NCI-H1048 (cell line): ENCODE data around the gene TM4SF5.

Experiments
- DNase-seq: peaks from one replicate; lab custom pipeline; 2025; lab: John Stamatoyannopoulos, UW

TM4SF5 gene, protein sequence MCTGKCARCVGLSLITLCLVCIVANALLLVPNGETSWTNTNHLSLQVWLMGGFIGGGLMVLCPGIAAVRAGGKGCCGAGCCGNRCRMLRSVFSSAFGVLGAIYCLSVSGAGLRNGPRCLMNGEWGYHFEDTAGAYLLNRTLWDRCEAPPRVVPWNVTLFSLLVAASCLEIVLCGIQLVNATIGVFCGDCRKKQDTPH

DNA sequence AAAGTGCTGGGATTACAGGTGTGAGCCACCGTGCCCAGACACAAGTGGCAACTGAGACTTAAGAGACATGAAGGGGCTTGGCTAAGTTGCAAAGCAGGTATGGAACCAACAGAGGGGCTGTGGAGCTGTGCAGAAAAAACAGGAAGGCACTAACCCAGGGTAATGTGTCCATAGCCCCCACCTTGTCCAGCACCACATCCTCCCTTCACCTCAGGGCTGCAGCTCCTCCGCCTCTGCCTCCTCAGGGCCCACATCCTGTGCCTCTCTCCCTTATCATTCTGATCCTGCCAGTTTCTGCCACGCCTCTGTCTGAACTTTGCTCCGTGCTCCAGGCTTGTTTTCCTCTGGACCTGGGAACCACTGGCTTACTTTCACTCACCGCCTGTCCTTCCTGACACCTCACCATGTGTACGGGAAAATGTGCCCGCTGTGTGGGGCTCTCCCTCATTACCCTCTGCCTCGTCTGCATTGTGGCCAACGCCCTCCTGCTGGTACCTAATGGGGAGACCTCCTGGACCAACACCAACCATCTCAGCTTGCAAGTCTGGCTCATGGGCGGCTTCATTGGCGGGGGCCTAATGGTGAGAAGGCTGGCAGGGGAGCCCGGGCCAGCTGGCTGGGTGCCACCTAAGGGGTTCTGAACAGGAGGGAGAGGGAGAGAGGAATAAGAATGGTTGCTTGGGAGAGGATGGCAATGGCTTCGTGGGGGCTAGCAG is at the start of gene TM4SF5:
Gene TM4SF5 (plus strand): TSS at position 368 of the 716 bp plus-strand sequence. CDS start 37 bp downstream, at position 405.
- DNase-seq = no peak

DNA sequence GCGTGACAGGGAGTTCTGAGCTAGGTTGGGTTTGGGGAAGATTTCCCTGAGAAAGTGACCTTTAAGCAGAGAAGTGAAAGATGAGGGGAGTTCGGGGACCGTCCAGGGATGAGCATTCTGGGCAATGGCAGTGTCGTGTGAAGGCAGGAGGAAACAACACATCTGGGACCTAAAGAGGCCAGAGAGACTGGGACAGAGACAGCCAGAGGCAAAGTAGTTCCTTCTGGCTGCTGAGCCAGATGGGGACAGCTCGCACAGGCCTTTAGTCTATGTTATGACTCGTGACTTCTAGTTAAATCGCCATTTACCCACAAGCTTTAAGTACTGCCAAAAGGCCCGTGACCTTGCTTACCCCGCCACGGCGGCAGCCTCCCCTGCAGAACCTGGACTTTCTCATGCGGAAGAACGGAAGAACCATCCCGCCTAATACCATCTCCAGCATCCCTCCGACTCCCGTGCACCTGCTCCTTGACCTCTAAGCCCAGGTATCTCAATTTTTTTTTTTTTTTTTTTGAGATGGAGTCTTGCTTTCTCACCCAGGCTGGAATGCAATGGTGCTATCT is 48.9 kb upstream of the TM4SF5 start:
- no peak for DNase-seq

DNA sequence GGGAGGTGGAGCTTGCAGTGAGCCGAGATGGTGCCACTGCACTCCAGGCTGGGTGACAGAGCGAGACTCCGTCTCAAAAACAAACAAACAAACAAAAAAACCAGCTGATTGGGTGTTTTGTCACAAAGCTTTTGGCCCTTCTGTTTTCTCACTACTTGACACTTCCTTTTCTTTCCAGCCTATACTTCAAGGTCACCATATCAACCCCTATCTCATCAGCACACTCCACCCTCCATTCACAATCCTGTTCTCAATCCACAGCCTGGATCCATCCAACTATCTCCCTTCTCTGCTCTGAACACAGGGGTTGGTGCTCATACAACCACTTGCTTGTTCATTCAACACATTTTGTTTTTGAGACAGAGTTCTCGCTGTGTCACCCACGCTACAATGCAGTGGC is 47.0 kb upstream of the TM4SF5 start:
- no peak for DNase-seq

DNA sequence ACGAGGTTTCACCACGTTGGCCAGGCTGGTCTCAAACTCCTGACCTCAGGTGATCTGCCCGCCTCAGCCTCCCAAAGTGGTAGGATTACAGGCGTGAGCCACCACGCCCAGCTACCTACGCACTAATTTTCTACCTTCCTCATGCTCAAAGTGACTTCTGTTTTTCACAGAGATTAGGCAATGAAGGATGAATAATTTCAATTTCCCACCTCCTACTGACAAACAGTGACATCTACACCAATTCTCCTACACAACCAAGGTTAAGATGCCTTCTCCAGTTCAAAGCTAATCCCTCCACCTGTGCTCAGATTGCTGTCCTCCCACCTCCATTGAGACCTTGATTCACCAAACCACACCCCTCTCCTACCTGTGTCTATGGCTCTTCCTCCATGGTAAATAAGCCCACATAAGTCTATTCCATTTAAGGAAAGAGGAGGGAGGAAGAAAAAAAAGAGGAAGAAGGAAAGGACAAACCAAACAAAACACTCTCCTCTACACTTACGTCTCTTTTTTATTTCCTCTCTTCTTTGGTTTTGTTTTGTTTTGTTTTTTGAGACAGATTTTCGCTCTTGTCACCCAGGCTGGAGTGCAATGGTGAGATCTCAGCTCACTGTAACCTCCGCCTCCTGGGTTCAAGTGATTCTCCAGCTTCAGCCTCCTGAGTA is 45.9 kb upstream of the TM4SF5 start:
- no peak for DNase-seq

DNA sequence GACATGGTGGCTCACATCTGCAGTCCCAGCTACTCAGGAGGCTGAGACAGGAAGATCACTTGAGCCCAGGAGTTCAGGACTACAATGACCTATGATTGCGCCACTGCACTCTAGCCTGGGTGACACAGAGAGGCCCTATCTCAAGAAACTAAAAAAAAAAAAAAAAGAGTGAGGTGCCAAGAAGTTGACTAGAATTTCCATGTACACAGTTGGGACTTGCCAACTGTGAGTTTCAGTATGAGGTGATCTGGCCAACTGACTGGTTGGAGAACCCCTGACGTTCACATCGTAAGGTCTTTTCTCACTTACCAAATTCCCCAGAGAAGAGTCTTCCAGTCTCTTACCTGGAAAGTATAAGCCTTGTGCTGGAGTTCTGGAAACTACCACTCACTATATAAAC is 43.6 kb upstream of the TM4SF5 start:
- DNase-seq = no peak

DNA sequence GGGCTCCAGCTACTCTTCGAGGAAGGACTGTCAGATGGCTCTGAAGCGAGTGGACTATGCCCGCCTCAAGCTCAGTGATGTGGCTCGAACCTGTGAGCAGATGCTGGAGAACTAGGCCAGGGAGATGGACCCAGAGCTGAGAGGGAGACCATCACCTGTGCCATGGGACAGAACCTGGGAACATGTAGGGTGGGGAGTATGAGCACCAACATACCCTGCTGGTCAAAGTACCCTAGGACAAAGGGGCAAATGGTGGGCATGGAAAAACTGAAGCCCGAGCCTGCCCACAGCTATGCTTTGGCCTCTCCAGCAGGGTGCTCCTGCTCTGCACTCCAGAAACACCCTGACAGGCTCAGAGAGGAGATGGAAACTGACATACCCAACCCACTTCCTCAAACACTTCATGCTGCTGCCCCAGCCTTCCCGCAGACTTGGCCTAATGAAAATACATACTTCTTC is 38.6 kb upstream of the TM4SF5 start:
- no peak for DNase-seq

DNA sequence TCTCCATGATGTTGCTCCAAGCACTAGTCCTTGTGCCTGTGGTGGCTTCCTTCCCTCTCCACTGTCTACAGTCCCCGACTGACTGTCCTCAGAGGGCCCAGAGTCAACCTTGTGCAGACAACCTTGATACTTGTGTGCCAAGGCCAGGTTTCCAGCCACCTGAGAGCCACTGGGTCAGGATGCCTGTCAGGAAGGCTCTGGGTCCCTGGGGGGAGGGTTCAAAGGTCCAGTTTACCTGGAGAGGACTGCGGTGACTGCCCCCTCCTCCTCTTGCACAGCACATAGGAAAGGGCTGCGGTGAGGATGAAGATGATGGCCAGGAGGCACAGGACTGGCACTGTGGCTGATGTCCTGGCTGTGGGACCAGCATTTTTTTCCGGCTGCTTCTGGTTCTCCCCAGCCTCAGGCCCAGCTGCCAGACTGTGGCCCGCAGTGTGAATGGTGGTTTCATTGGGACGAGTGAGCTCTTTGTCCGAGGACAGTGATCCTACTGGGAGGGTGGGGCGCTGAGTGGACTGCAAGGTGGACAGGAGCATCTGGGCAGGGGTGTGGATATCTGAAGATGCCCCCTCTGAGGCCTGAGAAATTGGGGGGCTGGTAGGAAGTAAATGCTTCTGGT is 36.7 kb upstream of the TM4SF5 start:
- DNase-seq = no peak

DNA sequence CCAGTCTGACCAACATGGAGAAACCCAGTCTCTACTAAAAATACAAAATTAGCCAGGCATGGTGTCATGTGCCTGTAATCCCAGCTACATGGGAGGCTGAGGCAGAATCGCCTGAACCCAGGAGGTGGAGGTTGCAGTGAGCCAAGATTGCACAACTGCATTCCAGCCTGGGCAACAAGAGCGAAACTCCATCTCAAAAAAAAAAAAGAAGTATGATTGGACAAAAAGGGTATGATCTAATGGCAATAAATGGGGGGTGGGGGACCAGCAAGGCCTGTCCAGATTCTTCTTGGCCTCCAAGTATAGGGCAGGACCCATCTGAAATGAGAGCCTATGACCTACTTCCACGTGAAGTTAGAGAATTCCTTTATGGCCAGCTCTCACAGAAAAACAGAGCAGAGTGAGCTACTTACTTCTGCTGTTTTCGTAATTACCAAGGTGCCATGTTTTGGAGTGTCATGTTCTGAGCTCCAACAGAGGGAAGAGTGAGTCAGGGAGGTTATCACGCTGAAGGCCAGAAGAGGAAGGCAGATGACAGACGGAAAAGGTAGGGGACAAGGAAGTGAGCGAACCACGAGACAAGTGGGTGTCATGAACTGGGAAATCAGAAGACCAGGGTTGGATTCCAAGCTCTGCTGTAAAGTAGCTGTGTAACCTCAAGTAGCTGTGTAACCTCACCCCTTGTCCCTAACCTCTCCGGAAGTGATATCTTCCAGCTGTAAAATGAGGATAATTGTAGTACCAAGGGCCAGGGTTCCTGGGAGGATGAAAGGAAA is 35.6 kb upstream of the TM4SF5 start:
- no peak for DNase-seq

DNA sequence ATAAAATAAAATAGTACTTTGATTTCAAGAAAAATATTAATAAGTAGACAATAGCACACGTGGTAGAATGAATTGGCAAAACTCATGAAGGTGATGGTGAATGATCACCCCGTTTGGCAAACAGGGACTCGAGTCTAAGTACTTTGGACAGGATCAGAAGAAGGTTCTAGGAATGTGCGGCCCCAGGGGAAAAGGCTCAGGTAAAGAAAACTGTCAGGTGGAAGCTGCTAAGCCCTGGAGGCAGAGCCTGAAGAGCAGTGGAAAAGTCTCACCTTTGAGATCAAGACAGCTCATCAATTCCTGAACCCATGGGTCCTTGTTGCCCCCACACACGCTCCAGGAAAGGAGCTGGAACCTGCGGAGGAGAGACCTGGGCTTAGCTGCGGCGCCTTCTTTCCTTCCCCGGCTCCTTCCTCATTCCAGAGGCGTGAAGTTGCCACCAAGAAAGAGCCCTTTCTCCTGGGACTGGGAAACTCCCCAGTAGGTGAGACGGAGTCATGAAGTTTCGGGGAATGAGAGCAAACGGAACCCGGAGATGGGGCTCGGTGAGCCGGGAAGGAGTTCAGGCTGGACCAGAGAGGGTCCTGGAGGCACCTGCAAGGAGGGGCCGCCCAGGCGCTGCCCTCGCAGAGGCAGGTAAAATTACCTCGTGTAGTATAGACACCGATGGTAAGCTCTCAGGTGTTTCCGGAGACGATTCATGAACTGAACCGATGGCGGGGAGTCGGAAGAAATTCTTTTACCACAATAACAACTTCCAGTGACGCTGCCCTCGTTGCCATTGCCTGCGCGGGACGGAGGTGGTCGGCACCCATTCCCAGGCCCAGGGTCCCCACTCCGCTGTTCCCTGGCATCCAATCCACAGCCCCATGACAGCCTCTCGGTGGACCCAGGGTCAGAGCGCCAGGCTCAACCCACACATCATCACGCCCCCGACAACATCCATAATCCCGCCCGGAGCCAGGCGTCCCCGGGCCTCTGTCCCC is 33.3 kb upstream of the TM4SF5 start:
- DNase-seq = no peak

DNA sequence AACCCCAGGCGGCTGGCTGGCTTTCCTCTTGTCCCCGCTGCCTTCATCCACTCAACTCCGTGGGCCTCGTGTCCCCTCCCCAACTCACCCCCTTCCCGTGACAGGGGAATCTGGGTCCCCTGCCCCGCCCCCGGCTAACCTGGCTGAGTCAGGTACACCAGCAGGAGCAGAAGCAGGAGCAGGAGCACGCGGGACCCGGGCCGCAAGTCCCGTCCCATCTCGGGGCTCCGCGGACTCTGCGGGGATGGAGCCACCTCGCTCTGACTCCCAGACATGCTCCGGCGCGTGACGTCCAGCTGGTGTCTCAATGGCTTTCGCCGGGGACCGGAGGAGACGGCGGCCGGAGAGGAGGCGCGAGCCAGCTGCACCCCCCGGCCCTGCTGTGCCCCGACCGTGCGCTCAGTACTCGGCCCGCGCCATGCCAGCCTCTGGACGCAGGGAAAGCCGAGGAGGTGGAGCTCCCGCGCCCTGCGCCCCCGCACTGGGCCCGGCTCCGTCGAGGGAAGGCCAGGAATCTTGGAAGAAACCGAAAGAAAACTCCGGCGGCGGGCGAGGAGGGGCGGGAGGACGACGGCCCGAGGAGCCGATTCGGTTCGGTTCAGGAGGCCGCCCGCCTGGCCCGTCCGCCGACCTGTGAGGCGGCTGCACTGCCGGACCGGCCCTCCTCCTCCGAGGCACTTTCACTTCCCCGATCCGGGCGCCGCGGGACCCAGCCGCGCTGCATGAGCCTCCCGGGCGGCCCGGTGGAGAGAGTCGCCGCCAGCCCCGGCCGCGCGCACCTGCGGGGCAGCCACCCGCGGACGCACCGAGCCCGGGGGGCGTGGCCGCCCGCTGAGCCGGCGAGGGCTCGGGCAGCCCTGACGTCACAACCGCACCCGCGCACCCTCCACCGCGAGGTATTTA is 32.3 kb upstream of the TM4SF5 start, which contains the start of the genes CXCL16 and ZMYND15:
Gene CXCL16 (minus strand): TSS at position 807 of the 903 bp plus-strand sequence. CDS start 589 bp downstream, at position 218.
Gene ZMYND15 (plus strand): TSS at position 712 of the 903 bp plus-strand sequence. CDS start 716 bp downstream, outside the sequence.
- DNase-seq = no peak

DNA sequence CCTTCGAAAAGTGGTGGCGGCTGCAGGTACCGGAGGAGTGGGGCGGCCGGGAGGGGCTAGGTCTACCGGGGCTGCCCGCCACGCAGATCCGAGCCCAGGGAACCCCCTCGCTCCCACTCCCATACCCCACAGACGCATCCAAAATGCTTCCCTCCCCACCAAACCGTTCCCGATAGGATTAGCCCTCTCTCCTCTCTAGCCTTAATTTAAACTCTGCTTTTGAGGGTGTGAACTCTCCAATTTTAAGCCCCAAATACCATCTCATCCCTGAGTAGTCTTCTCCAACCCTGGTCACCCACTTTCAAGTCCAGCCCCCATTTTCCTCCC is 31.7 kb upstream of the TM4SF5 start:
- no peak for DNase-seq

DNA sequence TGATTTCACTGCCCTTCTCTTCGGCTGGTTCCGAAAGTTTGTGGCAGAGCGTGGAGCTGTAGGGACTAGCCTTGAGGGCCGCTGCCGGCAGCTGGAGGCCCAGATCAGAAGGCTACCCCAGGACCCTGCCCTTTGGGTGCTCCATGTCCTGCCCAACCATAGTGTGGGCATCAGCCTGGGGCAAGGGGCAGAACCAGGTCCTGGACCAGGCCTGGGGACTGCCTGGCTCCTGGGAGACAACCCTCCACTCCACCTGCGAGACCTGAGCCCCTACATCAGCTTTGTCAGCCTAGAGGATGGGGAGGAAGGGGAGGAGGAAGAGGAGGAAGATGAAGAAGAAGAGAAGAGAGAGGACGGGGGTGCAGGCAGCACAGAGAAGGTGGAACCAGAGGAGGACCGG is 31.1 kb upstream of the TM4SF5 start:
- no peak for DNase-seq

DNA sequence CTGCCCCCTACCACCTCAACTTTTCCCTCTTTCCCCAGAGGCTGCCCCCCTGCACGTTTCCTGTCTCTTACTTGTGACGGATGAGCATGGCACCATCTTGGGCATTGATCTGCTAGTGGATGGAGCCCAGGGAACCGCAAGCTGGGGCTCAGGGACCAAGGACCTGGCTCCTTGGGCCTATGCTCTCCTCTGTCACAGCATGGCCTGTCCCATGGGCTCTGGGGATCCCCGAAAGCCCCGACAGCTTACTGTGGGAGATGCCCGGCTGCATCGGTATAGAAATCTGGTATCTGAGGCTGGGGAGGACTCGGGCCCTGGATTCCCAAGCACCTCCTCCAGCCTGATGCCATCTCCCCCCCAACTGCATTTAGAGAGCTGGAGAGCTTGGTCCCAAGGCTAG is 30.1 kb upstream of the TM4SF5 start:
- DNase-seq = no peak

DNA sequence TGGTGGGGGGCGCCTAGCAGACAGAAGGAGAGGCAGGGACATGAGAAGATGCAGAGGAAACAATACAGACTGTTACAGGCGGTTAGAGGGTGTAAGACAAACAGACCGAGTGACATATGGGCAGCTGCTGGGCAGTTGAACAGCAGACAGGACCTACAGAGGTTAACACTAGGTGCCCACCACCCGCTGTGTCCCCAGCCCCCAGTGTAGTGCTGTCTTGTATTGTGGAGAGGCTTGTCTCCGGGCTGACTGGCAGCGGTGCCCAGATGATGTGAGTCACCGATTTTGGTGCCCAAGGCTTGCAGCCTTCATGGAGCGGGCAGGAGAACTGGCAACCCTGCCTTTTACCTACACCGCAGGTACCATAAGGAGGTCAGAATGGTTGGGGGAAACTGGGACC is 29.6 kb upstream of the TM4SF5 start:
- DNase-seq = no peak

DNA sequence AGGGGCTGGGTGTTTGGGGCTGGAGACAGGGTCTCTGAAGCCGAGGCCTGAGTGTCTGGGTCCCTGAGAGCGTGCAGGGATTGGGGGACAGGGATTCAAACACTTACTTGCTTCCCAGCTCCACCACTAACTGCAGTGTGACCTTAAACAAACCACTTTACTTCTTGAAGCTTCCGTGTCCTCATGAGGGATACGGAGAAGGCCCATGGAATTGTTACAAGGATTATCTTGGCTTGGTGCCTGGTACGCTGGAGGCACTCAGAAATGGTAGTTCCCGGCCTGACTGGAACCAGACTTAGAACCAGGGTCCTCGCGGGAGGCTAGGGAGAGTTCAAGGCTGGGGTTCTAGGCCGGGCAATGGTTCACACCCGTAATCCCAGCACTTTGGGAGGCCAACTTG is 29.1 kb upstream of the TM4SF5 start:
- DNase-seq = no peak

DNA sequence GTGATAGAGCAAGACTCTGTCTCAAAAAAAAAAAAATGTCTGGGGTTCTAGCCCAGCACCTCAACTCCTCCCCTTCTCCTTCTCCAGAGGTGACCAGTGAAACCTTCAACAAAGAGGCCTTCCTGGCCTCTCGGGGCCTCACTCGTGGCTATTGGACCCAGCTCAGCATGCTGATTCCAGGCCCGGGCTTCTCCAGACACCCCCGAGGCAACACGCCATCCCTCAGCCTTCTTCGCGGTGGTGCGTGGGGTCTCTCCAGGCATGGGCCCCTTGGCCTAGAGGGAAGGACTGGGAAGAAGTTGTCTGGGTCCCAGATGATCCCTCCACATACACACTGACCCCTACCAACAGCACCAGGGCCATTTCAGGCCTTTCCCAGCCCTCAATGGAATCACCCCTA is 28.5 kb upstream of the TM4SF5 start:
- DNase-seq = no peak

DNA sequence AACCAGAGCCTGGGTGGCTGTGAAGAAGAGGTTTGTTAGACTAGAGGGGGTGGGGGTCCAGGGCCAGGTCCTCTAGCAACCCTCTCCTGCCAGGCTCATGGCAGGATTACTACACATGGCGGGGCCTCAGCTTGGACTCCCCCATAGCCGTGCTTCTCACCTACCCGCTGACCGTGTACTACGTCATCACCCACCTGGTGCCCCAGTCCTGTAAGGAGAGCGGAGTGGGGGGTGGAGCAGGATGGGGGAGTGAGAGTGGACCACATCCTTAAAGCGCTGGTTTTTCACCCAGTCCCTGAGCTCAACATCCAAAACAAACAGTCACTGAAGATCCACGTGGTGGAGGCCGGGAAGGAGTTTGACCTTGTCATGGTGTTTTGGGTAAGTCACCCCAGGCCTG is 27.8 kb upstream of the TM4SF5 start:
- DNase-seq = no peak

DNA sequence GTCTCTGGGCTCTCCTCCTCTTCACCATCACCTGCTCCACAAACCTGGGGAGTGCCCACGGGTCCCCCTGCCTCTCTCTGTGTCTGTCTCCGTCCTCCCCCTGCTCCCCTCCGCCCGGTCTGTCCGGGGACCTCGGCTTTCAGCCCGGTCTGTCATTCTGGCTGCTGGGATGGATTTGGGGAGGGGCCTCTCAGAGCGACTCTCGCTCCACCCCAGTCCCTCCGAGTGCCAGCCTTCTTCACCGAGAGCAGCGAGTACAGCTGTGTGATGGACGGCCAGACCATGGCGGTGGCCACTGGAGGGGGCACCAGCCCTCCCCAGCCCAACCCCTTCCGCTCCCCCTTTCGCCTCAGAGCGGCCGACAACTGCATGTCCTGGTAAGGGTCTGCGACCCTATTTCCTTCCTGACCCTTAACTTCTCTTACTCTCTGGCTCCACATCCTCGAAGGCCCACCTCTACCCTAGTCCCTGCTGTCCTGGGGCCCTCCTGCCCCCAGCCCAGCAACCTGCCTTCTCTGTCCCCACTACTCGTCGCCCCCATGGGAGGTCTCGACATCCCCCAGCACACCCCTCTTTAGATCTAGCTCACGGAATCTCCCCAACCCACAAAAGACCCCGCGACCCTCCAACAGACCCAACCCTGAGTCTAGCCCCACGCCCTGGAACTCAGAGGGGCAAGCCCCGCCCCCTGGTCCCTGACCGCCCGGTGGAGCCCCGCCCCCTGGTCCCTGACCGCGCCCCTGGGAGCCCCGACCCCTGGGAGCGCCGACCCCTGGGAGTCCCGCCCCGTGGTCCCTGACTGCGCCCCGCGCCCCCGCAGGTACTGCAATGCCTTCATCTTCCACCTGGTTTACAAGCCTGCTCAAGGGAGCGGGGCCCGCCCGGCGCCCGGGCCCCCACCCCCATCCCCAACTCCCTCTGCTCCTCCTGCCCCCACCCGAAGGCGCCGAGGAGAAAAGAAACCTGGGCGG is 26.4 kb upstream of the TM4SF5 start:
- no peak for DNase-seq
